ENCODE results near the gene SMIM36. TPM values are rescaled to one million over a fixed set of nuclear protein-coding genes. Genes with fewer than 3 reads are reported as not detected.

SMIM36 gene
- total and polyA plus RNA-seq, 11 donors: not detected

GRCh38 chr17:55421179-55421934 lies 89.9 kb downstream of the SMIM36 start, which contains the start of gene MMD:
TSS of gene MMD (minus strand) at chr17:55421835. CDS start at chr17:55421695, 140 bp downstream.
- Histone ChIP-seq H3K27me3 (peaks cover 0 to 7% (median 0%) of the 10 kb centered on the region in 9 donors), H3K4me1 (peaks cover 0 to 38% (median 16%) of the 10 kb centered on the region in 12 donors), H3K4me3 (peak within 1 kb of the TSS; percentile 69 to 99 (median 96)), H3K36me3 (no peaks in the 10 kb centered on the region), H3K27ac (peak within 1 kb of the TSS; percentile 63 to 96 (median 91)), H3K9me3 (no peaks in the 10 kb centered on the region)
- WGBS, 4 donors: 0 to 1% (median 0%) methylated on average over 18 to 62 of the region's 62 CpGs
- intact Hi-C loops (cut with DNase I): loop anchor here in 4 of 10 donors (5.0 to 10.0 kb wide), 6 partner anchors 71 to 303 kb away; partner anchors contain the start of genes SMIM36 (in 2 of the 4) and TMEM100 (in 1 of the 4)
- TF ChIP-seq CTCF (IDR thresholded peaks at IDR 0.05) (no peak), POLR2A (IDR thresholded peaks at IDR 0.05) (peak; percentile 57 to 68)
- peak in 3 of 5 donors; percentile 37 to 61 (median 45) for DNase-seq
- peak in 3 of 4 donors; percentile 4 to 16 (median 8) for ATAC-seq

GRCh38 chr17:55420776-55421178 lies 90.5 kb downstream of the SMIM36 start:
- intact Hi-C loops (cut with DNase I): loop anchor here in 4 of 10 donors (5.0 to 10.0 kb wide), 6 partner anchors 72 to 304 kb away; partner anchors contain the start of genes SMIM36 (in 2 of the 4) and TMEM100 (in 1 of the 4)
- 0 to 2% (median 1%) methylated on average over 8 to 21 of the region's 21 CpGs for WGBS, 4 donors
- no peak for TF ChIP-seq POLR2A (IDR thresholded peaks at IDR 0.05)
- no peak for TF ChIP-seq CTCF (IDR thresholded peaks at IDR 0.05)
- Histone ChIP-seq H3K27me3 (peaks cover 0 to 6% (median 0%) of the 10 kb centered on the region in 9 donors), H3K36me3 (no peaks in the 10 kb centered on the region), H3K4me1 (peaks cover 0 to 40% (median 18%) of the 10 kb centered on the region in 12 donors), H3K27ac (peak overlapping the region; percentile 63 to 96 (median 91)), H3K4me3 (peak overlapping the region; percentile 69 to 99 (median 96)), H3K9me3 (no peaks in the 10 kb centered on the region)
- DNase-seq (peak; percentile 51 to 83 (median 66)), ATAC-seq (peak; percentile 19 to 58 (median 42))

- TF ChIP-seq POLR2A (IDR thresholded peaks at IDR 0.05) (no peak), CTCF (IDR thresholded peaks at IDR 0.05) (no peak)
- 16 to 31% (median 24%) methylated on average over 6 of the region's 6 CpGs for WGBS, 4 donors
These were observed 91.0 kb downstream of the SMIM36 start for GRCh38 chr17:55420067-55420775.

More at GRCh38 chr17:55420067-55420775, 91.0 kb downstream of the SMIM36 start:
- ATAC-seq (no peak), DNase-seq (peak in 3 of 5 donors; percentile 30 to 54 (median 46))
- Histone ChIP-seq H3K36me3 (no peaks in the 10 kb centered on the region), H3K9me3 (no peaks in the 10 kb centered on the region), H3K4me3 (peak overlapping the region; percentile 69 to 99 (median 96)), H3K27me3 (peaks cover 0 to 6% (median 0%) of the 10 kb centered on the region in 9 donors), H3K27ac (peak overlapping the region; percentile 63 to 96 (median 91)), H3K4me1 (peaks cover 0 to 46% (median 23%) of the 10 kb centered on the region in 12 donors)
- intact Hi-C loops (cut with DNase I): loop anchor here in 4 of 10 donors (5.0 to 10.0 kb wide), 6 partner anchors 72 to 305 kb away; partner anchors contain the start of genes SMIM36 (in 2 of the 4) and TMEM100 (in 1 of the 4)
